Hepatocyte (in vitro differentiated cells): Measurements from ENCODE around the gene PDS5A.

ENCODE experiments used
- CTCF ChIP-seq: fragments of 200-600 bp; sonication (generic); IDR thresholded peaks from 2 replicates; pipeline ENCODE4 v1.5.1; 2016; ENCODE audit warnings: antibody characterized with exemption, mild to moderate bottlenecking; ENCODE audit not compliant: poor library complexity
- EZH2 ChIP-seq: fragments of 200-600 bp; sonication (generic); IDR thresholded peaks from 2 replicates; pipeline ENCODE4 v1.6.1; 2016; ENCODE audit warnings: antibody characterized with exemption, mild to moderate bottlenecking, borderline replicate concordance

GRCh38 chr4:39996811-39997210 is 19.1 kb upstream of the PDS5A start:
- TF ChIP-seq EZH2 (no peak), CTCF (no peak)
